NCI-H1930 (cell line): ENCODE data around the gene EHMT1.
"Not testable (repeated sequence)": the region's sequence is repeated elsewhere in the genome, so short reads cannot be mapped to it uniquely, and the experiment has no call there.

Experiments used
- DNase-seq, 2 experiments: peaks; one replicate each; lab custom pipeline; 2025; lab: John Stamatoyannopoulos, UW

Gene EHMT1

DNA sequence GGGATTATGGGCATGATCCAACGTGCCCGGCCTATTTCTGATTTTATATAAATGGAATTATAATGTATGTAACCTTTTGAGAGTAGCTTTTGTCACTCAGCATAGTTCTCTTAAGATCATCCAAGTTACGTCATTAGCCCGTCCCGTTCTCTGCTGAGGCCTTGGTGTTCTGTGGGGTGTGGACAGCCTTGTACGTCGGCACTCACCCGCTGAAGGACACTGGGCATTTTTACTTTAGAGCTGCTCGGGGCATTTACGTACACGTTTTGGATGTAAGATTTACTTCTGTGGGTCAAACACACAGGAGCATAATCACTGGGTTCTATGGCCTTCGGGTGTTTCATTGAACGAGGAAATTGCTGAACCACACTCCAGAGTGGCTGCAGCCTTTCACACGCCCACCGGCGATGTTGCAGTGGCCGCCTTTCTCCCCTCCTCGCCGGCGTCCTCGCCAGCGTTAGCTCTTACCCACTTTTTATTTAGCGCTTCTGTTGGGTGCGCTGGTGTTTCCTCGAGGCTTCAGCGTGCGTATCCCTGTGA lies 101.8 kb downstream of the EHMT1 start:
- DNase-seq = no peak

DNA sequence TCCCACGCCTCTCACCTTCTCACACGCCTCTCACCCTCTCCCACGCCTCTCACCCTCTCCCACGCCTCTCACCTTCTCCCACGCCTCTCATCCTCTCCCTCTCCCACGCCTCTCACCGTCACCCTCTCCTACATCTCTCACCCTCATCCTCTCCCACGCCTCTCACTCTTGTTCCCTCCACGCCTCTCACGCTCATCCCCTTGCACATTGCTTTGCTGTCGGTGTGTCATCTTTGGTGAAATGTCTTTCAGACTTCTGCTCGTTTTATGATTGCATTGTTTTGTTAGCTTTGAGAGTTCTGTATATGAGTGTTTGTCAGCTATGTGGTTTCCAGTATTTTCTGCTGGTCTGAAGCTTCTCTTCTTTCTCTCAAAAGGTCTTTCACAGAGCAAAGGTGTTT lies 102.7 kb downstream of the EHMT1 start:
- no peak for DNase-seq

- DNase-seq = no peak
Measured at GRCh38 chr9:137721899-137722298, 103.1 kb downstream of the EHMT1 start.

DNA sequence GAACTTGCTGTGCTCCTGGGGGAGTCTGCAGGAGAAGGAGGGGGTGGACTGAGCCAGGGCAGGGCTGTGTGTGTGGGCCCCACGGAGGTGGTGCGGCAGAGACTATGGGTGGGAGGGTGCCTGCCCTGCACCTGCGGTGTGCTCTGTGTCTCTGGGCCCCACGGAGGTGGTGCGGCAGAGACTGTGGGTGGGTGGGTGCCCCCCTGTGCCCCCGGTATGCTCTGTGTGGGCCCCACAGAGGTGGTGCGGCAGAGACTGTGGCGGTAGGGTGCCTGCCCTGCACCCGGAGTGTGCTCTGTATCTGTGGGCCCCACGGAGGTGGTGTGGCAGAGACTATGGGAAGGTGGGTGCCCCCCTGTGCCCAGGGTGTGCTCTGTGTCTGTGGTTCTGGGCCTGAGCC lies 103.7 kb downstream of the EHMT1 start:
- no peak for DNase-seq

- DNase-seq = not testable (repeated sequence)
Measured at GRCh38 chr9:137723356-137723755, 104.6 kb downstream of the EHMT1 start.

- no peak for DNase-seq
Measured at GRCh38 chr9:137723783-137724445, 105.1 kb downstream of the EHMT1 start.

DNA sequence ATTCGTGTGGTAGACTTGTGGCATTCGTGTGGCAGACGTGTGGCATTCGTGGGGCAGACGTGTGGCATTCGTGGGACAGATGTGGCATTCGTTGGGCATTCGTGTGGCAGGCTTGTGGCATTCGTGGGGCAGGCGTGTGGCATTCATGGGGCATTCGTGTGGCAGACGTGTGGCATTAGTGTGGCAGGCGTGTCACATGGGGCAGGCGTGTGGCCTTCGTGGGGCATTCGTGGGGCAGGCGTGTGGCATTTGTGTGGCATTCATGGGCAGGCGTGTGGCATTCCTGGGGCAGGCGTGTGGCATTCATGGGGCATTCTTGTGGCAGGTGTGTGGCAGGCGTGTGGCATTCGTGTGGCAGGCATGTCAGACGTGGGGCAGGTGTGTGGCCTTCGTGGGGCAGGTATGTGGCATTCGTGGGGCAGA lies 106.0 kb downstream of the EHMT1 start:
- no peak for DNase-seq

GRCh38 chr9:137725598-137725997 lies 106.8 kb downstream of the EHMT1 start:
- no peak for DNase-seq

GRCh38 chr9:137726336-137726735 lies 107.5 kb downstream of the EHMT1 start:
- not testable (repeated sequence) for DNase-seq

- DNase-seq = no peak
Measured at GRCh38 chr9:137726764-137727163, 108.0 kb downstream of the EHMT1 start.

DNA sequence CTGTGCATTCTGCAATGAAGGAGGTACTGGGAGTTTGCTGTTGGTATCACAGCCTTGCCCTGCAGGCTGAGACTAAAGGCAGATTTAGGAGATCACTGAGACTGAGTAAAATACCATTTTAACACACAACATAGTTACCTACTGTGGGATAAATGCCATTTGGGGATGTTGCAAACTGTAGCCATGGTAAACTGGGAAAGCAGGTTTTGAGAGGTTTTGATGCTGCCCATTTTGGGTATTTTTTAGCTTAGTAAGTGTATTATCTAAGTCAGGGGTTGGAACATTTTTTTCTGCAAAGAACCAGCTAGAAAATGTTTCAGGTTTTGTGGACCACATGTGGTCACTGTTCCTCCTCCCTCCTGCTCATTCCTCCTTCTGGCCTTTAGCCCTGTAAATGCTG lies 108.9 kb downstream of the EHMT1 start:
- DNase-seq = no peak

GRCh38 chr9:137728444-137729311 lies 109.9 kb downstream of the EHMT1 start:
- DNase-seq = no peak

DNA sequence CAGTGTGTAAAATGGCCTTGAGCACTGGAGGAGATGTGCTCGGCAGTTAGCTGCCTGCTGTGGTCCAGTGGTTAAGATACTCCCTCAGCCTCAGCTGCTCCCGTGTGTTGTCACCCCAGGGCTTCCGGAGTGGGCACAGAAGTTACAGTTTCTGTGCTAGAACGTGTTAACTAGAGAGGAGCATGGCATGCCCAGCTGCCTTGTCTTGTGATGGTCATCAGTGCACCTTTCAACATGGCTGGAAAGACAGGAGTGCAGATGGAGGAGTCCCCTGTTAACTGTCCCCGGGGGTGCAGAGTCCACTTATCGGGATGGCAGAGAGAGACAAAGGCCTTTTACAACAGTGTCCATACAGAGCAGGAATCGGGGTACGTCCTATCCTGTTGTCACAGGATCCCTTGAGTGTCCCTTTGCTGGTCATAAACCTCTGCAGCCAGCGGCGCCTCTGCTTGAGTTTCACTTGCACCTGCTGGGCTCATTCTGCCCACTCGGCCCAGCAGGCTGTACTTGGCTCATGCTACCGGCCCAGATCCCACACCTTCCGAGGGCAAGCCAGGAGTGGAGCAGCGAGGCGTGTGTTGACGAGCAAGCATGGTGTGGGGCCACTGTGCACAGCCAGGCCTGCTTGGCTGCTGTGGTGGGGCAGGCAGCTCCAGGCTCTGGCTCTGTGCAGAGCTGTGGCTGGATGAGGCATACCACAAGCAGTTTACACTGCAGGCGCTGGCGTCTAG lies 112.6 kb downstream of the EHMT1 start:
- no peak for DNase-seq

DNA sequence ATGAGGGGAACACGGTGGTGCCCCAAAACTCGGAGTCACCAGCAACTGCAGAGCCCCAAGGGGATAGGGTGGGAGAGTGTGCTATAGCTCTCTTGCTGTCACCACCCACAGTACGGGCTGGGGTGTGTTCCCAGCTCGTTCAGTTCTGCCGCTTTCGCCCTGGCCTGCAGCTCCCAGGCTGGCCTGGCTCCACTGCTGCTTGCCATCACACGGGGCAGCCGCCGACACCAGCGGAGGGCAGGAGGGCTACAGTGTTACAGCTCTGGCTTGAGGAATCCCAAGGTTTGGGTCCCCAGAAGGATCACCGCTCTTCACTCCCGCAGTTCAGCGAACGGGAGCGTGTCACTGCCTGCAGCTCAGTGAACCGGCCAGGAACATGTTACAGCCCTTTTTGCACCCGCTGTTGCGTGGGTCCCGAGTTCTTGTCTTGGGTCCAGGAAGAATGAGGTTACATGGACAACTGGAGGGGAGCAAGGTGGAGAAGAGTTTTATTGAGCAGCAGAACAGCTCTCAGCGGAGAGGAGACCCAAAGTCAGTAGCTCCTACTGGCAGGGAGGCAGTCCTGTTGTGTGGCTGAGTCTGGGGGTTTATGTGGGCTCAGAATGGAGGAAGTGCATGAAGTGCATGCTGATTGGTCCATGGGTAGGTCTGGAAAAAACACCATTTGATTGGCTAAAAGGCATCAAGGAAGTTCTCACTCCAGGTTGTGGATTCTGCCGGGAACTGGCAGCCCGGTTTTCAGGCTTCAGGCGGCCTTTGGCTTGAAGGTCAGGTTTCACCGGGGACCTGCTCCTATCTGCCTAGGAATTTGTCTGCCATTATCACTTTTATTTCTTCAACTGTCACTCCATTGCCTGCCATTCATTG lies 113.4 kb downstream of the EHMT1 start:
- no peak for DNase-seq

- no peak for DNase-seq
Measured at GRCh38 chr9:137733429-137733828, 114.6 kb downstream of the EHMT1 start.

DNA sequence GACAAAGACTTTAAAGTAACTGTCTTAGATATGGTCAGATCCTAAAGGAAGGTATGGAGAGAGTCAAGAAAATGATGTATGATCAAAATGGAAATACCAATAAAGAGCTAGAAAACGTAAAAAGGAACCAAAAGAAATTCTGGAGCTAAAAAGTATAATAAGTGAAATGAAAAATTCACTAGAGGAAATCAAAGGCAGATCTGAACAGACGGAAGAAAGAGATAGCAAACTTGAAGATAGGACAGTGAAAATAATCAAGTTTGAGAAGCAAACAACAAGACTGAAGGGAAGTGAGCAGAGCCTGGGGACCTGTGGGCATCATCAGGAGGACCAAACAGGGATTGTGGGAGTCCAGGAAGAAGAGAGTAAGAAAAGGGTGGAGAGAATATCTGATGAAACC lies 115.4 kb downstream of the EHMT1 start:
- no peak for DNase-seq

DNA sequence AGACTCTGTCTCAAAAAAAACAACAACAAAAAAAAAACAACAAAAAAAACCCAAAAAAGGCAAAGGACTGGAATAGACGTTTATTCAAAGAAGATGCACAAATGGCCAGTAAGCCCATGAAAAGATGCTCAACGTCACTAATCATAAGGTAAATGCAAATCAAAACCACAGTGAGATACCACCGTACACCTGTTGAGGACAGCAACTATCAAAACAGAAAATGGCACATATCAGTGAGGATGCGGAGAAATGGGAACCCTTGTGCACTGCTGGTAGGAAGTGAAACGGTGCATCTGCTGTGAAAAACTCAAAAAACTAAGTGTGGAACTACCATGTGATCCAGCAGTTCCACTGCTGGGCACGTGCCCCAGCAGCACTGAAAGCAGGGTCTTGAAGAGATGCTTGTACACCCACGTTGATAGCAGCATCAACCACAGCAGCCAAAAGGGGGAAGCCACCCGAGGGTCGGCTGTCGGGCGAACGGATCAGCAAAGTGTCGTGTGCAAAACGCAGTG lies 119.4 kb downstream of the EHMT1 start:
- DNase-seq = not testable (repeated sequence)

DNA sequence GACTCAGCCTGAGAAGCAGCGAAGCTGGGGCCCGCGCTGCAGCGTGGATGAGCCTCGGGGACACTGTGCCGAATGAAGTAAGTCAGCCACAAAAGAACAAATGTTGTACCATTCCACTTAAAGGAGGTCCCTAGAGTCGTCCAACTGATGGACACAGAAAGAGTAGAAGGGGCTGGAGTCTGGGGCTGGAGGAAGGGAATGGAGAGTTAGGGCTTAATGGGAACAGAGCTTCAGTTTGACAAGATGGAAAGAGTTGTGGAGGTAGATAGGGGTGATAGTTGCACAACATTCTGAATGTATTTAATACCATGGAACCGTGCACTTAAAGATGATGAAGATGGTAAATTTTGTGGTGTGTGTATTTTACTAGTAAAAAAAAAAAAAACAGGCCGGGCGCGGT lies 119.9 kb downstream of the EHMT1 start:
- no peak for DNase-seq

GRCh38 chr9:137739371-137740309 lies 120.8 kb downstream of the EHMT1 start:
- no peak for DNase-seq

- no peak for DNase-seq
Measured at GRCh38 chr9:137740312-137740711, 121.5 kb downstream of the EHMT1 start.
